Dermis blood vessel endothelial cell (primary cell): ENCODE measurements around the gene HMCN1. TPM values are rescaled to one million over a fixed set of nuclear protein-coding genes. Genes with fewer than 3 reads are reported as not detected.
"Not testable (repeated sequence)": the region's sequence is repeated elsewhere in the genome, so short reads cannot be mapped to it uniquely, and the experiment has no call there.

ENCODE experiments used
- DNase-seq: peaks from one replicate; pipeline ENCODE4 v3.0.0; 2010
- total RNA-seq: library from RNA; depleted of rRNA; stranded (reverse); fragments of >200 nt; gene quantifications from 2 replicates; pipeline ENCODE4 v1.2.3, GENCODE V29; 2014

HMCN1 gene
- total RNA-seq, 1 donor from 2014 or later, result 8.3 TPM

DNA sequence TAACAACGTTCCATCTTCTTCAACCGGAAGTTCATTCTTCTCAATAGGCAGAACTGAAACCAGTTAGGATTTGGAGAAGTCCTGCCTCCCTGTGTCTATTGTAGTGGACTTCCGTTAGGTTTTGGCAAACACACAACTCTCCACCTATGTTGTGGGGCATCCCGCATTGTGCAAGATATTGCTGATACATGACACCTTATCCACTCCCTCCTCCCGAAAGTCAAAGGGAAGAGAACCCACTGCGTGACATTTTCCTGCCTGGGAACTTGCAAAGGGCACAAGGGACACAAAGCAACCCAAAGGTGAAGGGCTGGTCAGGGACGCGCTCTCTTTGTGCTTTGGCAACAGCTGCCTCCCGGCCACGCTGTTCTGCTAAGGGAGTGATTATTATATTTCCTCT, 476.1 kb downstream of the HMCN1 start:
- DNase-seq, result no peak

- DNase-seq, result not testable (repeated sequence)
Measured at GRCh38 chr1:186211583-186211982, 477.4 kb downstream of the HMCN1 start.

DNA sequence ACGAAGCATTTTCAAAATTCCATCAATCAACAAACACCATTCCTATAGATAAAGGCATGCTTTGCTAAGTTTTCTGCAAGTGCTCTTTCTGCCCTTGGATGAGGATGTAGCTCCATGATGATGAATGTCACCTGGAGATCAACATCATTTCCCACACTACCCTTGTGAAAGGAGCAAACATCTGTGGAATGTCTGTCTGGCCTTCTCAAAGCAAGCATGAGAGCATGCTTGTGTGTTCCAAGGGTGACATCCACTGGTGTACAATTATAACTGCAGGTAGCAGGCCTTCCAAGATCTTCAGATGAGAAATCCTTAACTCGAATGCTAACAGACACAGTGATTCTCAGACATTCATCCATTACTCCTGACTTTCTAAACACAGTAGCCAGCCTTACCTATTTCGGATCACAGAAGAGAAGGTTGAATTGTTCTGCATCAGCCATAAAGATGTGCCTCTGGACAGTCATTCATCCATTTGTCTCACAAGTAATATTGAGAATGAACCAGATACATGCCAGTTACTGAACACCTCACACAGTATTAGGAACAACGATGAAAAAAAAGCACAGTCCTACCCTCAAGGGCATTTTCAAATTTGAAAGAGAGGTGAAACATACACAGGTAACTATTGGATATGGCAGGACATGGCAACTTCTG, 478.5 kb downstream of the HMCN1 start:
- peak; percentile 93 for DNase-seq

DNA sequence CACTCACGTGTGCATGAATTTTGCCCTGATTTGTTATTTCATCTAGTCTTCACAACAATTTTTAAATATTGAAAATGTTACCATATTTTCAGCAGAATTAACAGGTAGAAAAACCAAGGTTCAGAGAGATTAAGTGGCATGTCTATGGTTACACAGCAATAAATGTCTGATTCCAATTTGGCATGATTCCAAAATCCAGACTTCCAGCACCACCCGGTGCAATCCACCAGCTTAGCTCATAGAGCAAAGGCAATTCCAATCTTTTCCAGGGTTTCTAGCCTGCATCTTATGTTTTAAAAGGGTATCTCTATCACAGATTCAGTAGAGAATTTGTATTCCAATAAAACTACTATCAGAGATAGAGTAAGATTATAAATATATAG, 479.0 kb downstream of the HMCN1 start:
- DNase-seq, result no peak

DNA sequence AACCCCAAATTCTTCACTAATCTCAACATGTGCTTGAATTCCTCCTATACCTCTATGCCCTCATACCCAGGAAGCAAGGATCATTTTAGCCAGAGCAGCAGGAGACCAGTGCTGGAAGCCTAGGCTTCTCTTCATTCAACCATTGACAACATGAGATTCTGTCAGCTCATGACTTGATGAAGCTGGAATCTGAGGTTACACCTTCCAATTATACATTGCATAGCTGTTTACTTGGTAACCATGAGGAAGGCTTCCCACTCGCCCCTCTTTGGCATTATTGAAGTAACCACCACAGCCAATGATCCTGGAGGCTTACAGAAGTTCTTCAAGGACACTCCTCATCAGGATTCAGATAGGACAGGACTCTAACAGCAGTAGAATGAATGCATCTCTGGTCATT, 480.6 kb downstream of the HMCN1 start:
- no peak for DNase-seq

- no peak for DNase-seq
Measured at GRCh38 chr1:186215636-186216035, 481.4 kb downstream of the HMCN1 start.

GRCh38 chr1:186218654-186219352, 484.6 kb downstream of the HMCN1 start:
- peak; percentile 7 for DNase-seq

DNA sequence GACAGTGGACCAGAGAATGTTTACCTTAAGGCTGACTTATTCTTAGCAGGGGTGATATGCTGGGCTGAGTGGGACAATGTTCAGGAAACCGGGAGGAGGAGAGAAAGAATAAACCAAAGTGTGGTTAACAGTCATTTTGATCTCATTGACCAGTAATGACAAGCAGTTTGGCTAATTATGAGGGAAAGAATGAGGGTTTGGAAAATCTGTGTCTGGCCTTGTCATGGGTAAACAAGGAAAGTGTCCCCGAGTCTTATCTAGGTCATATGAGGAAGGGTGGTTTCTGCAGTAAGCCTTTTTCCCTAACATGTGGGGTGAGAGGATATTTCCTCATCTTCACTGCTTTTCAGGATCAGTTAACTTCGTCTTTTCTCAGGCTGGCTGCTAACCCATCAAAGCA, 485.9 kb downstream of the HMCN1 start:
- DNase-seq, result no peak

DNA sequence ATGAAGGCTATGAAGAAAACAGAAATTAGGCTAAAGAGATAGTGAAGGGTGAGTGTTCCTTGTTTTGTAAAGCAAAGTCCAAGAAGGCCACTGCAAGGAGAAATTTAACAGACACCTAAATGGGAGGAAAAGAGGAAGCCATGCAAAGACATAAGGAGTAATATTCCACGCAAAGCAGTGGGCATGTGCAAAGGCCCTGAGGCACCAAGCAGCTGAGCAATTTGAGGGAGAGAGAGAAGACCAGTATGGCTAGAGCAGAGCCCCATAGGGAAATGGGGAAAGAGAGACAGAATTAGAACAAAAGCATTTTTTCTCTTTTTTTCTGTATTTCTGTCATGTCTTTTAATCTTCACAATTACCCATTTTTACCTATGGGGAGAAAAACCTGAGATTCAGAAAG, 486.7 kb downstream of the HMCN1 start:
- DNase-seq, result no peak

DNA sequence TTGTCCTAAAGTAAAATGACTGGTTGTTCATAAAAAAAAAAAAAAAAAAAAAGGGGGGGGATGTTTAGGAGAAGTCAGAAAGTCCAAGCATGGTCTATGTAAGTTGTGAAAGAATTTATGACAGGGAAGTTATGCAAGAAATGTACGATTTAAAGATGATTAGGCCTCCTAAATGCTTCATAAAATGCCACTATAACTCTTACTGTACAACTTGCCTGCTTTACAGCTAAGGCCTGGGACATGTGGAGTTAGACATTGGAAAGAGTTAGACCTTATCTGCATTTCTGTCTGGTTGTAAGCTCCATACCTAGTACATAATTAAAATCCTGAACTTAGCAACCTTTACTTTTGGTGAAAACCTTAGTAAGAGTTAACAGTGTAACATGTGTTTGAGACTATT, 490.9 kb downstream of the HMCN1 start:
- no peak for DNase-seq

GRCh38 chr1:186228749-186229148, 494.6 kb downstream of the HMCN1 start:
- DNase-seq, result no peak

DNA sequence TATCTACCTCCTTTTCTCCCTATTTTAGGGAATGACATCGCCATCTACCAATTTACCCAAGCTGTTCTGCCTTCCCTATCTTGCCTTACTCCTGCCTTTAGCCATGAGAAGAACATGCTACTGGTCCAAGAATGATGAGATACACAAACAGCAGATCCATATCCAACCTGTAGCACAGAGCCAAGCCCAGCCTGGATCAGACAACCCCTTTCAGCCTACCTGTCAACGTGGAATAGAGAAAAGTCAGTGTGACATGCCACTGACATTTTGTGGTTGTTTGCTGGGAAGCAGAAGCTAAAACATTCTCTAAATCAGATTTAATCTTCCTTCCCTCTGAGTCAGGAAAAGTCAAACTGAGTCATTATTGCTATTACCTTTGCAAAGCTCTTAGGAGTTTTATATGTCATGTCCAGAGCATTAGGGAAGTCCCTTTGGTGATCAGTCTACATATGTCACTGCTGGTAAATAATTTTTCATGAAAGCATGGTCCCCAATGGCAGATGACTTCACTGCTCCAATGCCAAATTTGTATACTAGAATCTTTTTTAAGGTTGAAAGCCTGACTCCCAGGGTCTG, 497.8 kb downstream of the HMCN1 start:
- no peak for DNase-seq

DNA sequence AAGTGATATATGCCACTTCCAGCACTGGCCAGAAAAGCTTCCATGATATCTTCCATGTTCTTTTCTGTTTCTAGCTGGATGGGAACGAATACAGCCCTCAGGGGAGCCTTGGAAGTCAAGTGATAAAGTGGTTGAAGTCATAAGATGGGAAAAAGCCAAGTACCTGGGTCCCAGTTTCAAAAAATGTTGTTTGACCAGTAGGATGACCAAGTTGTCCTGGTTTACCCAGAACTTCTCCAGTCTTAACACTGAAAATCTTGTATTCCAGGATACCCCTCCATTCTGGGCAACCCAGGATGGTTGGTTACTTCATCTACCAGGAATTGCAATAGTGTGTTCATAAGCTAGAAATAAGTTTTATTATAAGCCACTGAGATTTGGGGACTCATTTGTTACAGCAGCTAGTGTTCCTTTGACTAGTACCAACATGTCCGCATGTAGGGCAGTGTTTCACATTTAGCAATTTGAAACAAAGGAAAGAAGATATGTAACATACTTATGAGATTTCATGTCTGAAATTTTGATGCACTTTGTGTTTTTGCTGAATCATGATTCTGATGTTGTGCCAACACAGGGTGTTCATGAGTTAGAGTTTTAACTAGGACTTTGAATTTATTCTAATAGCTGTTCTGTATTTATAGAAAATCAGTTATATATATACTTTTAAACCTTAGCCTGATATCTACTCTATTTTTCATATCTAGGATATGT, 500.9 kb downstream of the HMCN1 start:
- no peak for DNase-seq

GRCh38 chr1:186235696-186236095, 501.5 kb downstream of the HMCN1 start:
- DNase-seq, result no peak

DNA sequence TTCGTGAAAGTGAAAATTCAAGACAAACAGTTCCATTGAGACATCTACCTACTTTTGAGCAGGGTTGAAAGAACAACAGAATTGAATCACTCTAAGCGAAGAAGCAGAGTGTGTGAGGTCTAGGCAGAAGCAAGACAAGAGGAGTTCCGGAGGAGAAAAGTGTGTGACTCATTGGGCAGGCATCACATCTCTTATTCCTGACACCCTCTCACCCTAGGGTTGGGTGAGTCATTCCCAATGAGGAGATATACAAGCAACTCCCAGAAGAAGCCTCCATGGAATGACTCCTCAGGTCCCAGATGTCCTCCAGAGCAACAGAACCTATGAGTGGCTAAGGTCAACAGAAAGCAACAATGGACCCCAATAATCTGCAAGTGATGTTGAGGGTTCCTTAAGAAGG, 502.7 kb downstream of the HMCN1 start:
- no peak for DNase-seq

DNA sequence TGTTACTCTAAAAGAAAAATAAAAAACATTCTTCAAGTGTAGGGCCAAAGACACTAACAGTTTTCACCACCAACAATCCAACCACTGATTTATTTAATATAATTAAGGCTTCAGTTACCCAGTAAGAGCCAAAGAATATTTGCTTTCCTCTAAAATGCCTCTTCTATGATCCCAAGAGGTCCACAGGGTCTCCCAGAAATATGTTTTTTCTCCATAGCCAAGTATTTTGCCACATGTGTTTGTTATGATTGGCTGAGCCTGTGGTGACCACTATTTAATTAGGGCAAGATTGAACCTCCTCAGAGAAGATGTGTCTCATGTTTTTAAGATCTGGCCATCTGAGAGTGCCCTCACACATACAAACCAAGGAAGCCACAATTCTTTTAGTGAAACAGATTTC, 505.0 kb downstream of the HMCN1 start:
- no peak for DNase-seq

- no peak for DNase-seq
Measured at GRCh38 chr1:186240436-186240835, 506.2 kb downstream of the HMCN1 start.
